SK-N-SH treated with all-trans-retinoic acid at 6 μM for 48 hours (cell line): ENCODE data around the gene ITIH5.

ENCODE experiments used
- ATAC-seq: fragments of 200-7000 bp; cut with Tn5 transposase; 3 replicates; pipeline ENCODE4 v1.9.1; 2020; ENCODE audit warnings: mild to moderate bottlenecking, moderate library complexity
- ARNTL ChIP-seq: fragments of 450-650 bp; formaldehyde crosslinking; IDR thresholded peaks from 2 replicates; pipeline ENCODE4 v1.5.0; 2020; ENCODE audit warnings: low read depth, mild to moderate bottlenecking, moderate library complexity, borderline replicate concordance
- BACH2 ChIP-seq: fragments of 250-450 bp; sonication (Bioruptor Pico); IDR thresholded peaks from 2 replicates; pipeline ENCODE4 v1.9.0; 2021; ENCODE audit warnings: mild to moderate bottlenecking, borderline replicate concordance
- CREB5 ChIP-seq: fragments of 250-450 bp; sonication (Bioruptor Pico); IDR thresholded peaks from 2 replicates; pipeline ENCODE4 v1.5.1; 2020; ENCODE audit warnings: low read depth, mild to moderate bottlenecking, moderate library complexity
- CSDC2 ChIP-seq: fragments of 250-450 bp; sonication (Bioruptor Pico); IDR thresholded peaks from 2 replicates; pipeline ENCODE4 v1.5.0; 2020; ENCODE audit warnings: mild to moderate bottlenecking, moderate library complexity
- CSRNP3 ChIP-seq: fragments of 250-450 bp; sonication (Bioruptor Pico); IDR thresholded peaks from 2 replicates; pipeline ENCODE4 v1.5.1; 2021; ENCODE audit warnings: mild to moderate bottlenecking, moderate library complexity
- ESRRG ChIP-seq: fragments of 250-450 bp; sonication (Bioruptor Pico); IDR thresholded peaks from 2 replicates; pipeline ENCODE4 v1.6.1; 2021; ENCODE audit warnings: mild to moderate bottlenecking
- GLIS3 ChIP-seq: fragments of 250-450 bp; sonication (Bioruptor Pico); IDR thresholded peaks from 2 replicates; pipeline ENCODE4 v1.5.0; 2020; ENCODE audit warnings: mild to moderate bottlenecking, moderate library complexity
- OSR1 ChIP-seq: fragments of 250-450 bp; sonication (Bioruptor Pico); IDR thresholded peaks from 2 replicates; pipeline ENCODE4 v1.8.0; 2022; ENCODE audit warnings: moderate library complexity, mild to moderate bottlenecking, inconsistent platforms
- PATZ1 ChIP-seq: fragments of 250-450 bp; sonication (Bioruptor Pico); IDR thresholded peaks from 2 replicates; pipeline ENCODE4 v1.8.0; 2020; ENCODE audit warnings: mild to moderate bottlenecking, moderate library complexity, borderline replicate concordance
- POU6F1 ChIP-seq: fragments of 250-450 bp; sonication (Bioruptor Pico); IDR thresholded peaks from 2 replicates; pipeline ENCODE4 v1.8.0; 2021; ENCODE audit warnings: low read depth, mild to moderate bottlenecking, moderate library complexity, borderline replicate concordance
- PPARA ChIP-seq: fragments of 250-450 bp; sonication (Bioruptor Pico); IDR thresholded peaks from 2 replicates; pipeline ENCODE4 v1.5.0; 2020; ENCODE audit warnings: mild to moderate bottlenecking, borderline replicate concordance
- RARB ChIP-seq: fragments of 250-450 bp; sonication (Bioruptor Pico); IDR thresholded peaks from 2 replicates; pipeline ENCODE4 v1.8.0; 2021; ENCODE audit warnings: mild to moderate bottlenecking, moderate library complexity
- SNAI2 ChIP-seq: fragments of 250-450 bp; sonication (Bioruptor Pico); IDR thresholded peaks from 2 replicates; pipeline ENCODE4 v1.5.0; 2020; ENCODE audit warnings: mild to moderate bottlenecking, moderate library complexity
- TCF4 ChIP-seq: fragments of 250-450 bp; sonication (Bioruptor Pico); IDR thresholded peaks from 2 replicates; pipeline ENCODE4 v1.8.0; 2021; ENCODE audit warnings: mild to moderate bottlenecking, moderate library complexity, borderline replicate concordance
- TOX ChIP-seq: fragments of 250-450 bp; sonication (Bioruptor Pico); IDR thresholded peaks from 2 replicates; pipeline ENCODE4 v1.8.0; 2021; ENCODE audit warnings: mild to moderate bottlenecking, moderate library complexity, borderline replicate concordance
- TSHZ2 ChIP-seq: fragments of 250-450 bp; sonication (Bioruptor Pico); IDR thresholded peaks from 2 replicates; pipeline ENCODE4 v1.5.0; 2020; ENCODE audit warnings: mild to moderate bottlenecking, moderate library complexity
- ZC3H10 ChIP-seq: fragments of 250-450 bp; sonication (Bioruptor Pico); IDR thresholded peaks from 2 replicates; pipeline ENCODE4 v1.5.1; 2021; ENCODE audit warnings: mild to moderate bottlenecking, moderate library complexity
- ZFP3 ChIP-seq: fragments of 250-450 bp; sonication (Bioruptor Pico); IDR thresholded peaks from 2 replicates; pipeline ENCODE4 v1.5.0; 2020; ENCODE audit warnings: mild to moderate bottlenecking, moderate library complexity
- ZFP30 ChIP-seq: fragments of 450-650 bp; formaldehyde crosslinking; IDR thresholded peaks from 2 replicates; pipeline ENCODE4 v1.5.0; 2022; ENCODE audit warnings: mild to moderate bottlenecking, moderate library complexity
- ZNF565 ChIP-seq: fragments of 450-650 bp; formaldehyde crosslinking; conservative IDR thresholded peaks from 2 replicates; pipeline ENCODE4 v1.5.0; 2020; ENCODE audit warnings: low read depth, mild to moderate bottlenecking, moderate library complexity
- ZNF70 ChIP-seq: fragments of 450-650 bp; formaldehyde crosslinking; IDR thresholded peaks from 2 replicates; pipeline ENCODE4 v1.5.0; 2020; ENCODE audit warnings: mild to moderate bottlenecking, moderate library complexity
- ZNF8 ChIP-seq: fragments of 450-650 bp; formaldehyde crosslinking; IDR thresholded peaks from 2 replicates; pipeline ENCODE4 v1.5.0; 2020; ENCODE audit warnings: mild to moderate bottlenecking, moderate library complexity

Gene ITIH5

GRCh38 chr10:7589748-7590147 is 77.0 kb downstream of the ITIH5 start:
- TF ChIP-seq ARNTL (CRISPR knock-in tag) (no peak), PPARA (CRISPR knock-in tag) (no peak), PATZ1 (CRISPR knock-in tag) (no peak), CSRNP3 (CRISPR knock-in tag) (no peak), RARB (CRISPR knock-in tag) (no peak), GLIS3 (CRISPR knock-in tag) (no peak), TOX (CRISPR knock-in tag) (no peak), BACH2 (CRISPR knock-in tag) (no peak), OSR1 (no peak), TSHZ2 (CRISPR knock-in tag) (no peak), CREB5 (CRISPR knock-in tag) (no peak), TCF4 (CRISPR knock-in tag) (no peak)
- ATAC-seq, result no peak

- TF ChIP-seq ZNF565 (CRISPR knock-in tag) (no peak), ZNF8 (CRISPR knock-in tag) (no peak), TOX (CRISPR knock-in tag) (no peak), PPARA (CRISPR knock-in tag) (no peak), ZFP30 (CRISPR knock-in tag) (no peak), OSR1 (no peak), TCF4 (CRISPR knock-in tag) (no peak), BACH2 (CRISPR knock-in tag) (no peak), CSDC2 (CRISPR knock-in tag) (no peak), ZFP3 (CRISPR knock-in tag) (no peak), ZC3H10 (CRISPR knock-in tag) (no peak), PATZ1 (CRISPR knock-in tag) (no peak), RARB (CRISPR knock-in tag) (no peak), ZNF70 (CRISPR knock-in tag) (no peak), SNAI2 (CRISPR knock-in tag) (no peak), ESRRG (CRISPR knock-in tag) (no peak), POU6F1 (CRISPR knock-in tag) (no peak), TSHZ2 (CRISPR knock-in tag) (no peak), CSRNP3 (CRISPR knock-in tag) (no peak)
- TF ChIP-seq, all 23 proteins: peak for 0
- ATAC-seq, result no peak
Observed at GRCh38 chr10:7587865-7588188, 78.9 kb downstream of the ITIH5 start.
